ENCODE data around the gene LAMB1.

The LAMB1 gene

DNA sequence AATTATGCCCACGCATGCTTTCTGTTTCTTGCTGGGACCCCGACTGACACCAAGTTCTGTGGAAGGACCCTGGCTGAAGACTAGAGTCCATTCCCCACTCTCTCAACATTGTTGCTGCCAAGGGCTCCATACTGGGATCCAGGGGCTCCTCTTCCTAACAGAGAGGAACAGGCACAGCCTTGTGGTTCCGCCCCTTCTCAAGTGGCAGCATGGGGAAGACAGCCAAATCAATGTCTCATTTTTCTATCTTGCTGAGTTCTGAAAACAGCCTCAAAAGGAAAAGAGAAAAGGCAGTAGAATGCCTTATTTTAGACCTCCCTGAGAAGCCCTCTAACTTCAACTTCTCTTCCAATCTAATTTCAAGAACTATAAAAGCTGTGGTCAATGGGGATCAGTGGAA is 23.7 kb upstream of the LAMB1 start:
- H3K4me3 ChIP-seq (ENCODE audit: low read depth, low read length): no peak overlapping the region
- no peaks in the 10 kb centered on the region for H3K9me3 ChIP-seq
- H3K4me1 ChIP-seq: no peaks in the 10 kb centered on the region
- no peak for DNase-seq
- no peaks in the 10 kb centered on the region for H3K36me3 ChIP-seq
- TF ChIP-seq, protein P1, sequence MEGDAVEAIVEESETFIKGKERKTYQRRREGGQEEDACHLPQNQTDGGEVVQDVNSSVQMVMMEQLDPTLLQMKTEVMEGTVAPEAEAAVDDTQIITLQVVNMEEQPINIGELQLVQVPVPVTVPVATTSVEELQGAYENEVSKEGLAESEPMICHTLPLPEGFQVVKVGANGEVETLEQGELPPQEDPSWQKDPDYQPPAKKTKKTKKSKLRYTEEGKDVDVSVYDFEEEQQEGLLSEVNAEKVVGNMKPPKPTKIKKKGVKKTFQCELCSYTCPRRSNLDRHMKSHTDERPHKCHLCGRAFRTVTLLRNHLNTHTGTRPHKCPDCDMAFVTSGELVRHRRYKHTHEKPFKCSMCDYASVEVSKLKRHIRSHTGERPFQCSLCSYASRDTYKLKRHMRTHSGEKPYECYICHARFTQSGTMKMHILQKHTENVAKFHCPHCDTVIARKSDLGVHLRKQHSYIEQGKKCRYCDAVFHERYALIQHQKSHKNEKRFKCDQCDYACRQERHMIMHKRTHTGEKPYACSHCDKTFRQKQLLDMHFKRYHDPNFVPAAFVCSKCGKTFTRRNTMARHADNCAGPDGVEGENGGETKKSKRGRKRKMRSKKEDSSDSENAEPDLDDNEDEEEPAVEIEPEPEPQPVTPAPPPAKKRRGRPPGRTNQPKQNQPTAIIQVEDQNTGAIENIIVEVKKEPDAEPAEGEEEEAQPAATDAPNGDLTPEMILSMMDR (IDR thresholded peaks at IDR 0.05; ENCODE audit: low read depth, low read length): no peak
- no peaks in the 10 kb centered on the region for H3K27me3 ChIP-seq

- Histone ChIP-seq H3K36me3 (no peaks in the 10 kb centered on the region), H3K27me3 (no peaks in the 10 kb centered on the region), H3K9me3 (no peaks in the 10 kb centered on the region), H3K4me1 (no peaks in the 10 kb centered on the region), H3K4me3 (ENCODE audit: low read depth, low read length) (no peak overlapping the region)
- TF ChIP-seq, protein P1 (IDR thresholded peaks at IDR 0.05; ENCODE audit: low read depth, low read length): no peak
- no peak for DNase-seq
Measured at GRCh38 chr7:108026116-108026515, 23.2 kb upstream of the LAMB1 start.

- Histone ChIP-seq H3K9me3 (no peaks in the 10 kb centered on the region), H3K4me1 (no peaks in the 10 kb centered on the region), H3K36me3 (no peaks in the 10 kb centered on the region)
Measured at GRCh38 chr7:108024538-108024937, 21.6 kb upstream of the LAMB1 start.

GRCh38 chr7:108020585-108020984 is 17.6 kb upstream of the LAMB1 start:
- no peak for DNase-seq

More at GRCh38 chr7:108024538-108024937, 21.6 kb upstream of the LAMB1 start:
- TF ChIP-seq, protein P1 (IDR thresholded peaks at IDR 0.05; ENCODE audit: low read depth, low read length): no peak
- Histone ChIP-seq H3K4me3 (ENCODE audit: low read depth, low read length) (no peak overlapping the region), H3K27me3 (no peaks in the 10 kb centered on the region)
- DNase-seq: no peak

DNA sequence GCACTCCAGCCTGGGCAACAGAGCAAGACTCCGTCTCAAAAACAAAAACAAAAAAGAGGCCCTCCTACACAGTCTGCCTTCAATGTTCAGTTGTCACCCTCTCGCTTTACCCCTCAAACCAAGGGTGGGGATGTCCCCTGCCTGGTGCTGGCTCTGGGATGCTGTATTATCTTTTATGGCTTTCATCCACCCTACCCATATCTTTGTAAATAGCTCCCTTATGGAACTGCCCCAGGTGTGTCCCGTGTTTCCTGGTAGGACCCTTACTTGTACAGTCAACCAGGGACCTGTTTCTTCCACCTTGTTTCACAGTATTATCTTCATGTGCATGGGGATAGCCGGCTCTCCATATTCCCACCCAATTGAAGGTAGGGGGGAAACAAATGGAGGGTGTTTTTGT is 15.7 kb upstream of the LAMB1 start:
- H3K4me1 ChIP-seq: 0 out of 2 replicates have a peak, but pooled peaks cover 3% of the 10 kb centered on the region
- no peaks in the 10 kb centered on the region for H3K27me3 ChIP-seq
- no peak for DNase-seq
- no peak overlapping the region for H3K4me3 ChIP-seq (ENCODE audit: low read depth, low read length)
- H3K36me3 ChIP-seq: no peaks in the 10 kb centered on the region
- no peaks in the 10 kb centered on the region for H3K9me3 ChIP-seq
- TF ChIP-seq, protein P1 (IDR thresholded peaks at IDR 0.05; ENCODE audit: low read depth, low read length): no peak

More at GRCh38 chr7:108020585-108020984, 17.6 kb upstream of the LAMB1 start:
- H3K27me3 ChIP-seq: no peaks in the 10 kb centered on the region
- H3K36me3 ChIP-seq: no peaks in the 10 kb centered on the region
- no peak overlapping the region for H3K4me3 ChIP-seq (ENCODE audit: low read depth, low read length)
- no peaks in the 10 kb centered on the region for H3K9me3 ChIP-seq
- H3K4me1 ChIP-seq: 0 out of 2 replicates have a peak, but pooled peaks cover 3% of the 10 kb centered on the region
- TF ChIP-seq, protein P1 (IDR thresholded peaks at IDR 0.05; ENCODE audit: low read depth, low read length): no peak

- no peaks in the 10 kb centered on the region for H3K27me3 ChIP-seq
- no peaks in the 10 kb centered on the region for H3K36me3 ChIP-seq
- no peak for DNase-seq
- H3K4me1 ChIP-seq: peaks cover 6% of the 10 kb centered on the region
- TF ChIP-seq, protein P1 (IDR thresholded peaks at IDR 0.05; ENCODE audit: low read depth, low read length): no peak
- no peaks in the 10 kb centered on the region for H3K9me3 ChIP-seq
- no peak overlapping the region for H3K4me3 ChIP-seq (ENCODE audit: low read depth, low read length)
Measured at GRCh38 chr7:108017776-108018151, 14.8 kb upstream of the LAMB1 start.

Data from BE2C (cell line).